Measurements from ENCODE around the gene NFASC. TPM values are rescaled to one million over a fixed set of nuclear protein-coding genes. Genes with fewer than 3 reads are reported as not detected.

NFASC gene
- total RNA-seq, 1 donor: 36.9 TPM

DNA sequence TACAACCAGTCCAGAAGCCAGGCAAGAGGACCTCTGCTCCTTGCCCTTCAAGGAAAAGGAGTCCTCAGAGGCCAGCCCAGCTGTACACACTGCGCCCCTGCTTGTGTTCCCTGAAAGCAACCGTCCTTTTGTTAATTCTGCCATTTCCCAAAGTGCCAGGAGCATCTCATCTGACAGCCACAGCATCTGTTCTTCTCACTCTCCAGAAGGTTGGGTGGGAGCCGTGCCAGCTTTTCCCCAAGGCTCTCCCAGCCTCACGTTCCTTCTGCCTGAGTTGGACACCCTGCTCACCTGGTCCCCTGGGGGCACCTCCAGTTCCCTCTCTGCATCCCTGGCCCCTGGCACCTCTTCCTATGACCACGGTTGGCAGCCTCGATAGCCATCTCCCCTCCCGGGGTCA lies 161.8 kb downstream of the NFASC start:
- DNase-seq (ENCODE audit: insufficient read length, low spot score, missing footprints): no peak
- Histone ChIP-seq H3K27me3 (ENCODE audit: insufficient read depth, low read length) (peaks cover 45% of the 10 kb centered on the region), H3K27ac (ENCODE audit: low read depth, low read length) (no peak overlapping the region), H2AFZ (ENCODE audit: low read length) (no peak overlapping the region), H3K4me1 (ENCODE audit: insufficient read depth, low read length) (no peaks in the 10 kb centered on the region), H3K4me3 (ENCODE audit: insufficient read depth, low read length) (no peak overlapping the region), H3K79me2 (ENCODE audit: insufficient read depth, low read length) (no peaks in the 10 kb centered on the region), H3K4me2 (ENCODE audit: insufficient read depth, low read length) (no peak overlapping the region), H4K20me1 (ENCODE audit: insufficient read depth, low read length) (no peaks in the 10 kb centered on the region), H3K9me3 (ENCODE audit: low read depth, low read length) (no peaks in the 10 kb centered on the region), H3K36me3 (ENCODE audit: insufficient read depth, low read length) (no peaks in the 10 kb centered on the region)
- TF ChIP-seq, protein P1, sequence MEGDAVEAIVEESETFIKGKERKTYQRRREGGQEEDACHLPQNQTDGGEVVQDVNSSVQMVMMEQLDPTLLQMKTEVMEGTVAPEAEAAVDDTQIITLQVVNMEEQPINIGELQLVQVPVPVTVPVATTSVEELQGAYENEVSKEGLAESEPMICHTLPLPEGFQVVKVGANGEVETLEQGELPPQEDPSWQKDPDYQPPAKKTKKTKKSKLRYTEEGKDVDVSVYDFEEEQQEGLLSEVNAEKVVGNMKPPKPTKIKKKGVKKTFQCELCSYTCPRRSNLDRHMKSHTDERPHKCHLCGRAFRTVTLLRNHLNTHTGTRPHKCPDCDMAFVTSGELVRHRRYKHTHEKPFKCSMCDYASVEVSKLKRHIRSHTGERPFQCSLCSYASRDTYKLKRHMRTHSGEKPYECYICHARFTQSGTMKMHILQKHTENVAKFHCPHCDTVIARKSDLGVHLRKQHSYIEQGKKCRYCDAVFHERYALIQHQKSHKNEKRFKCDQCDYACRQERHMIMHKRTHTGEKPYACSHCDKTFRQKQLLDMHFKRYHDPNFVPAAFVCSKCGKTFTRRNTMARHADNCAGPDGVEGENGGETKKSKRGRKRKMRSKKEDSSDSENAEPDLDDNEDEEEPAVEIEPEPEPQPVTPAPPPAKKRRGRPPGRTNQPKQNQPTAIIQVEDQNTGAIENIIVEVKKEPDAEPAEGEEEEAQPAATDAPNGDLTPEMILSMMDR (IDR thresholded peaks at IDR 0.05; ENCODE audit: extremely low read depth, low read depth, low read length): no peak

DNA sequence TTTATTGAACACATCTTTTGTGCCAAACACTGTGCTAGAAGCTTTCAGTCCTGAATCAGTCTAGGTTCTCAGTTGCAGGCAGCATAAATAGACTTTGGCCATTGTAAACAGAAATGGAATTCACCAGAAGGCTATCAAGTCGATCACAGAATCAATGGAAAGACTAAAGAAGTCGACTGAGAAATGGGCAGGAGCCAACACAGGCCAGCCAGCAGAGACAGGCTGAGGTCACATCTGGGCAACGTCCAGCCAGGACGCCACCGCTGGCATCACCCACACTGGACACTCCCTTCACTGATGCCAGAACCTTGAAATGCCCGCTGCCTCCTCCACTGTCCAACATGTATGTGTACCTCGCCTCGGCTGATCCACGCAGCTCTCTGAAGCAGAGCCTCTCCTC lies 166.9 kb downstream of the NFASC start:
- TF ChIP-seq, protein P1 (IDR thresholded peaks at IDR 0.05; ENCODE audit: extremely low read depth, low read depth, low read length): no peak
- no peak overlapping the region for H3K27ac ChIP-seq (ENCODE audit: low read depth, low read length)
- no peak overlapping the region for H3K4me2 ChIP-seq (ENCODE audit: insufficient read depth, low read length)
- no peak for DNase-seq (ENCODE audit: insufficient read length, low spot score, missing footprints)
- H3K27me3 ChIP-seq (ENCODE audit: insufficient read depth, low read length): peaks cover 37% of the 10 kb centered on the region
- H3K79me2 ChIP-seq (ENCODE audit: insufficient read depth, low read length): no peaks in the 10 kb centered on the region
- H3K36me3 ChIP-seq (ENCODE audit: insufficient read depth, low read length): no peaks in the 10 kb centered on the region
- H2AFZ ChIP-seq (ENCODE audit: low read length): no peak overlapping the region
- H4K20me1 ChIP-seq (ENCODE audit: insufficient read depth, low read length): no peaks in the 10 kb centered on the region
- no peaks in the 10 kb centered on the region for H3K4me1 ChIP-seq (ENCODE audit: insufficient read depth, low read length)
- H3K4me3 ChIP-seq (ENCODE audit: insufficient read depth, low read length): no peak overlapping the region
- no peaks in the 10 kb centered on the region for H3K9me3 ChIP-seq (ENCODE audit: low read depth, low read length)

DNA sequence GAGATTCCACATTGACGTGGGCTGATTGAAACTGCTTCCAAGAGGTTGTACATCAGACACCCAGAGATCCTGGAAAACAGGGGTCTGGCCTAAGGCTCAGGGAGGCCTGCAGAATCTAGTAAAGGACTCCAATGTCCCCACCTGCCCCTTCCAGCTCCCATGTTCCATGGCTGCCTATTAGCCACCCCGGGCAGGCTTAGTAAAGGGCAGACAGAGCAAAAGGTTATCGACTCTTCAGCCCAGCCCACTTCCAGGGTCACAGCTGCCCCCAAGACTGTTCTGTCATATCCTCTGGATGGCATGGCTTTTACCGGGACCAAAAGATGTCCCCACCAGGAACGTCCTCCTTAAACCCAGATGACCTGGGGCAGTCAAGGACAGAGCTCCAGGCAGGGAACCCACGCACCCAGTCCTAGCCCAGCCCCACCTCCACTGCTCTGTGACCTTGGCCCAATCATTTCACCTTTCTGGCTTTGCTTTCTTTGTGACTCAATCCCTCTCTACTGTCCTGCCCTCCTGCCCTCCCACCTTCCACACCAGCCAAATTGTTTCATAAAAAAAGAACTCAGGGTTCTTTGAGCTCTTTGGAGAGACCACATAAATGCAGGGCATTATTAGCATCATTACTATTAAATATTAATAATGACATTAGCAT lies 167.6 kb downstream of the NFASC start:
- Histone ChIP-seq H3K79me2 (ENCODE audit: insufficient read depth, low read length) (no peaks in the 10 kb centered on the region), H3K4me1 (ENCODE audit: insufficient read depth, low read length) (no peaks in the 10 kb centered on the region), H3K9me3 (ENCODE audit: low read depth, low read length) (no peaks in the 10 kb centered on the region), H3K27me3 (ENCODE audit: insufficient read depth, low read length) (peaks cover 36% of the 10 kb centered on the region), H3K4me2 (ENCODE audit: insufficient read depth, low read length) (no peak overlapping the region), H3K36me3 (ENCODE audit: insufficient read depth, low read length) (no peaks in the 10 kb centered on the region), H3K27ac (ENCODE audit: low read depth, low read length) (no peak overlapping the region), H4K20me1 (ENCODE audit: insufficient read depth, low read length) (no peaks in the 10 kb centered on the region), H3K4me3 (ENCODE audit: insufficient read depth, low read length) (no peak overlapping the region), H2AFZ (ENCODE audit: low read length) (no peak overlapping the region)
- DNase-seq (ENCODE audit: insufficient read length, low spot score, missing footprints): no peak
- TF ChIP-seq, protein P1 (IDR thresholded peaks at IDR 0.05; ENCODE audit: extremely low read depth, low read depth, low read length): no peak

DNA sequence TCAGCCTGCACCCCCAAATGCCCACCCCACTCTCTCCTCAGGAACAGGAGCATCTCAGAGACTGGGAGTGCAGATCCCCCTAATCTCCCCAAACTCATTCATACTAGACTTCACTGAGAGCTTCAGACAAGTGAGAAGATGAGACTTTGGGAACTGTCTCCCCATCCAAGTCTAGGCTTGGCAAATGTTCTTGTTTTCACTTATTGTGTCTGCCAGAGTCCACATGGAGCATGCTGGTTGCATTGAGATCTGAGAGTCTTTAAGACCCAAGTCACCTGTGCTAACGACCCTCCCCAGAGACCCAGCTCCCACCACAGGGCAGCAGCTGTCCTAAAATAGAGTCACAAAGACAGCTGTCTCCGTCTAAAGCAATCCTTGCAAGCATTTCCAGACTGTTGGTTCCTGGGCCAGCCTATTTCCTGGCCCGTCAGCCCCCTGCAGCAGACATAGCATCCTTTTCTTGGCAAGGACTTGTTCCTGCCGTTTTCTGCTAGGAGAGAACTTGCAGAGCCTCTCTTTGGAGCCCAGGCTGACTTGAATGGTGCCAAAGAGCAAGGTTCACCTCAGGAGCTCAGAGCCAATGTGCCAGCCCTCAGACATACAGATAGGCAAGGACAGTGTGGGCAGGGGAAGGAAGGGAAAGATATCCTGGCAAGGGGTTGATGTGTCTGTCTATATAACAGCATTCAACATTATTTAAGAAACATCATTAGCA lies 170.5 kb downstream of the NFASC start:
- Histone ChIP-seq H3K27ac (ENCODE audit: low read depth, low read length) (no peak overlapping the region), H3K27me3 (ENCODE audit: insufficient read depth, low read length) (peaks cover 63% of the 10 kb centered on the region), H3K36me3 (ENCODE audit: insufficient read depth, low read length) (no peaks in the 10 kb centered on the region)

More for the DNA sequence above, 170.5 kb downstream of the NFASC start:
- Histone ChIP-seq H3K4me3 (ENCODE audit: insufficient read depth, low read length) (no peak overlapping the region), H3K79me2 (ENCODE audit: insufficient read depth, low read length) (no peaks in the 10 kb centered on the region), H3K4me1 (ENCODE audit: insufficient read depth, low read length) (no peaks in the 10 kb centered on the region), H3K4me2 (ENCODE audit: insufficient read depth, low read length) (no peak overlapping the region), H3K9me3 (ENCODE audit: low read depth, low read length) (no peaks in the 10 kb centered on the region), H4K20me1 (ENCODE audit: insufficient read depth, low read length) (no peaks in the 10 kb centered on the region), H2AFZ (ENCODE audit: low read length) (no peak overlapping the region)
- TF ChIP-seq, protein P1 (IDR thresholded peaks at IDR 0.05; ENCODE audit: extremely low read depth, low read depth, low read length): no peak
- no peak for DNase-seq (ENCODE audit: insufficient read length, low spot score, missing footprints)

All from osteoblast (primary cell).